Glutamatergic neuron (in vitro differentiated cells): ENCODE data around the gene CBX2. TPM values are rescaled to one million over a fixed set of nuclear protein-coding genes. Genes with fewer than 3 reads are reported as not detected.

ENCODE experiments used
- DNase-seq: peaks from one replicate; pipeline ENCODE4 v3.0.0; 2022
- H3K27ac Mint-ChIP-seq: one replicate; pipeline ENCODE4 v1.8.0; 2020; ENCODE audit warnings: mild to moderate bottlenecking, mixed read lengths, inconsistent platforms; ENCODE audit not compliant: unreplicated experiment
- H3K27me3 Mint-ChIP-seq: one replicate; pipeline ENCODE4 v1.8.0; 2020; ENCODE audit warnings: mild to moderate bottlenecking, moderate library complexity, mixed read lengths, inconsistent platforms; ENCODE audit not compliant: unreplicated experiment
- H3K36me3 Mint-ChIP-seq: one replicate; pipeline ENCODE4 v1.8.0; 2020; ENCODE audit warnings: mild to moderate bottlenecking, mixed read lengths, inconsistent platforms; ENCODE audit not compliant: unreplicated experiment
- H3K4me1 Mint-ChIP-seq: one replicate; pipeline ENCODE4 v1.8.0; 2020; ENCODE audit warnings: mild to moderate bottlenecking, low read depth, mixed read lengths, inconsistent platforms; ENCODE audit not compliant: unreplicated experiment
- H3K4me3 Mint-ChIP-seq: one replicate; pipeline ENCODE4 v1.8.0; 2020; ENCODE audit warnings: mild to moderate bottlenecking, mixed read lengths, inconsistent platforms; ENCODE audit not compliant: unreplicated experiment
- H3K9me3 Mint-ChIP-seq: one replicate; pipeline ENCODE4 v1.8.0; 2020; ENCODE audit warnings: mild to moderate bottlenecking, moderate library complexity, mixed read lengths, inconsistent platforms; ENCODE audit not compliant: unreplicated experiment
- CTCF ChIP-seq: fragments of 200-600 bp; sonication (generic); IDR thresholded peaks from one replicate; pipeline ENCODE4 v1.5.0; 2021; ENCODE audit not compliant: partially characterized antibody, unreplicated experiment
- total RNA-seq: library from RNA; stranded (reverse); fragmentation: NEBNext Ultra II Directional; extraction: Animal tissue kit (Norgen Biotek cat#: 25700); gene quantifications from one replicate; pipeline ENCODE4 v1.2.1, GENCODE V29; 2021; ENCODE audit not compliant: unreplicated experiment

Gene CBX2
- total RNA-seq, 1 donor from 2014 or later, result 78.8 TPM

GRCh38 chr17:79779661-79780365, 1.9 kb downstream of the CBX2 start:
- Mint-ChIP-seq H3K9me3 (peaks cover 16% of the 10 kb centered on the region), H3K4me1 (peaks cover 28% of the 10 kb centered on the region), H3K27ac (no peak overlapping the region), H3K4me3 (peak overlapping the region; percentile 96), H3K27me3 (peaks cover 18% of the 10 kb centered on the region), H3K36me3 (peaks cover 9% of the 10 kb centered on the region)
- peak; percentile 3 for DNase-seq
- no peak for TF ChIP-seq CTCF

GRCh38 chr17:79781012-79781650, 3.2 kb downstream of the CBX2 start:
- peaks cover 9% of the 10 kb centered on the region for H3K36me3 Mint-ChIP-seq

GRCh38 chr17:79781736-79782575, 4.0 kb downstream of the CBX2 start:
- no peak for TF ChIP-seq CTCF
- peaks cover 9% of the 10 kb centered on the region for H3K36me3 Mint-ChIP-seq
- peaks cover 19% of the 10 kb centered on the region for H3K27me3 Mint-ChIP-seq
- H3K9me3 Mint-ChIP-seq, result peaks cover 13% of the 10 kb centered on the region
- no peak overlapping the region for H3K4me3 Mint-ChIP-seq
- no peak overlapping the region for H3K27ac Mint-ChIP-seq
- DNase-seq, result no peak
- H3K4me1 Mint-ChIP-seq, result peaks cover 17% of the 10 kb centered on the region

More at GRCh38 chr17:79781012-79781650, 3.2 kb downstream of the CBX2 start:
- Mint-ChIP-seq H3K9me3 (peaks cover 16% of the 10 kb centered on the region), H3K4me3 (peak overlapping the region; percentile 96), H3K4me1 (peaks cover 23% of the 10 kb centered on the region), H3K27me3 (peaks cover 18% of the 10 kb centered on the region), H3K27ac (no peak overlapping the region)
- TF ChIP-seq CTCF, result no peak
- no peak for DNase-seq

- peak; percentile 9 for DNase-seq
- peaks cover 9% of the 10 kb centered on the region for H3K36me3 Mint-ChIP-seq
- H3K27me3 Mint-ChIP-seq, result peaks cover 25% of the 10 kb centered on the region
- peaks cover 30% of the 10 kb centered on the region for H3K4me1 Mint-ChIP-seq
- H3K27ac Mint-ChIP-seq, result no peak overlapping the region
- no peak overlapping the region for H3K4me3 Mint-ChIP-seq
- H3K9me3 Mint-ChIP-seq, result peaks cover 14% of the 10 kb centered on the region
- TF ChIP-seq CTCF, result no peak
Measured at GRCh38 chr17:79783891-79784290, 5.9 kb downstream of the CBX2 start.
